HepG2 (cell line): ENCODE data around the gene ADCY5. TPM values are rescaled to one million over a fixed set of nuclear protein-coding genes. Genes with fewer than 3 reads are reported as not detected.

ENCODE experiments used
- ADNP ChIP-seq: sonication (generic); formaldehyde crosslinking; IDR thresholded peaks from 2 replicates; pipeline ENCODE4 v1.4.0; 2020; ENCODE audit warnings: missing genetic modification reagents
- GATAD2A ChIP-seq: IDR thresholded peaks from 2 replicates; pipeline ENCODE4 v1.6.1; 2016
- GZF1 ChIP-seq: sonication (generic); formaldehyde crosslinking; IDR thresholded peaks from 2 replicates; pipeline ENCODE4 v1.5.1; 2020; ENCODE audit warnings: mild to moderate bottlenecking, missing genetic modification reagents
- KAT2B ChIP-seq: fragments of 150-350 bp; IDR thresholded peaks from 2 replicates; pipeline ENCODE4 v1.6.1; 2014; ENCODE audit warnings: low read depth, low read length, borderline replicate concordance
- KDM3A ChIP-seq: IDR thresholded peaks from 2 replicates; pipeline ENCODE4 v1.6.1; 2018; ENCODE audit warnings: low read depth, missing compliant biosample characterization
- LRRFIP1 ChIP-seq: sonication (generic); formaldehyde crosslinking; conservative IDR thresholded peaks from 2 replicates; pipeline ENCODE4 v1.4.0; 2020; ENCODE audit warnings: missing genetic modification reagents
- MAF1 ChIP-seq: sonication (generic); formaldehyde crosslinking; IDR thresholded peaks from 2 replicates; pipeline ENCODE4 v1.5.0; 2020; ENCODE audit warnings: missing genetic modification reagents, borderline replicate concordance
- MAFG ChIP-seq: sonication (generic); formaldehyde crosslinking; IDR thresholded peaks from 2 replicates; pipeline ENCODE4 v1.5.1; 2020; ENCODE audit warnings: mild to moderate bottlenecking, missing genetic modification reagents
- MAFK ChIP-seq, 2 experiments: IDR thresholded peaks in 1 of 2; conservative IDR thresholded peaks in 1 of 2; 2 replicates each; pipeline ENCODE4 v1.6.1; 2011; ENCODE audit warnings: improper control_type of control experiment in 2 of 2, low read length in 2 of 2
- NFYC ChIP-seq: IDR thresholded peaks from 2 replicates; pipeline ENCODE4 v1.6.1; 2016; ENCODE audit warnings: missing genetic modification reagents, missing compliant biosample characterization
- POLR2G ChIP-seq: fragments of 200-400 bp; formaldehyde crosslinking; IDR thresholded peaks from 2 replicates; pipeline ENCODE4 v1.6.1; 2018; ENCODE audit warnings: mild to moderate bottlenecking, low read depth, low read length, moderate library complexity
- RFXAP ChIP-seq: sonication (generic); formaldehyde crosslinking; IDR thresholded peaks from 2 replicates; pipeline ENCODE4 v1.4.0; 2020; ENCODE audit warnings: missing genetic modification reagents, borderline replicate concordance
- THAP11 ChIP-seq: IDR thresholded peaks from 2 replicates; pipeline ENCODE4 v1.6.1; 2016; ENCODE audit warnings: missing biosample characterization, missing genetic modification reagents
- ZBTB40 ChIP-seq, 2 experiments: fragments of 450-650 bp in 1 of 2; sonication (generic) in 1 of 2; formaldehyde crosslinking in 1 of 2; IDR thresholded peaks; 2 replicates each; pipeline versions ENCODE4 v1.6.1 to v1.8.0; 2016 to 2022; ENCODE audit warnings: antibody characterized with exemption in 1 of 2, mild to moderate bottlenecking in 1 of 2, missing genetic modification reagents in 1 of 2
- ZKSCAN8 ChIP-seq: IDR thresholded peaks from 2 replicates; pipeline ENCODE4 v1.6.1; 2016; ENCODE audit warnings: borderline replicate concordance, missing genetic modification reagents, missing compliant biosample characterization
- ZNF260 ChIP-seq: sonication (generic); formaldehyde crosslinking; IDR thresholded peaks from 2 replicates; pipeline ENCODE4 v1.4.0; 2020; ENCODE audit warnings: missing genetic modification reagents, low read depth, mild to moderate bottlenecking, borderline replicate concordance
- ZNF597 ChIP-seq: sonication (generic); formaldehyde crosslinking; IDR thresholded peaks from 2 replicates; pipeline ENCODE4 v1.5.0; 2020; ENCODE audit warnings: missing genetic modification reagents
- polyA plus RNA-seq, 8 experiments: library from polyadenylated mRNA; depleted of rRNA in 3 of 8; stranded (reverse) in 7 of 8; unstranded in 1 of 8; fragments of >200 nt; fragmentation: Illumina TruSeq in 4 of 8; extraction: Trizol in 4 of 8; gene quantifications; 2 replicates each; pipeline versions ENCODE4 v1.2.1 to v1.2.3, GENCODE V29; 2011 to 2016; ENCODE audit warnings: low read depth in 4 of 8, missing spikeins in 1 of 8, mixed read lengths in 1 of 8; ENCODE audit not compliant: insufficient read depth in 1 of 8
- total RNA-seq, 5 experiments: library from RNA; depleted of rRNA; stranded (reverse); fragments of >200 nt; fragmentation: Illumina TruSeq; extraction: Trizol; gene quantifications; 2 replicates each; pipeline ENCODE4 v1.2.3, GENCODE V29; 2016; ENCODE audit warnings: low read depth in 1 of 5

ADCY5 gene
- total and polyA plus RNA-seq, 2 of the 13 experiments (the other 11 are each of a cell fraction or from before 2014, with no cell fraction given): not detected

GRCh38 chr3:123432832-123433523 is 15.9 kb downstream of the ADCY5 start (continued):
- no peak for TF ChIP-seq ZBTB40 (IDR thresholded peaks at IDR 0.05)
- TF ChIP-seq ZBTB40 (CRISPR knock-in tag; IDR thresholded peaks at IDR 0.05): no peak
- no peak for TF ChIP-seq MAFK (conservative IDR thresholded peaks at IDR 0.05 in 1 of 2, IDR thresholded peaks at IDR 0.05 in 1 of 2; ENCODE audit: low read length in 2 of 2)
- no peak for TF ChIP-seq ZNF260 (CRISPR knock-in tag)
- TF ChIP-seq ZKSCAN8 (CRISPR knock-in tag): no peak
- TF ChIP-seq NFYC (CRISPR knock-in tag): no peak
- no peak for TF ChIP-seq KDM3A
- no peak for TF ChIP-seq KAT2B
- TF ChIP-seq ZNF597: no peak
- TF ChIP-seq MAF1 (CRISPR knock-in tag): no peak
- TF ChIP-seq RFXAP (CRISPR knock-in tag): no peak
- TF ChIP-seq POLR2G: no peak
- no peak for TF ChIP-seq LRRFIP1
- TF ChIP-seq GATAD2A (CRISPR knock-in tag): peak; percentile 57
- TF ChIP-seq MAFG (CRISPR knock-in tag): no peak
- TF ChIP-seq THAP11 (CRISPR knock-in tag): no peak
- TF ChIP-seq GZF1 (CRISPR knock-in tag): no peak
- TF ChIP-seq ADNP (CRISPR knock-in tag): no peak
